Karpas-422 (cell line): Measurements from ENCODE around the gene OR6C76. TPM values are rescaled to one million over a fixed set of nuclear protein-coding genes. Genes with fewer than 3 reads are reported as not detected.

Experiments
- total RNA-seq: library from RNA; depleted of rRNA; stranded (reverse); fragments of >200 nt; shearing (Covaris generic); gene quantifications from 2 replicates; pipeline ENCODE4 v1.2.3, GENCODE V29; 2014; ENCODE audit warnings: low replicate concordance; rRNA removed

The OR6C76 gene
- total RNA-seq, 1 experiment from 2014 or later: not detected

Other genes starting within 250 kb of the OR6C76 start
- gene OR10A7, start 205.2 kb upstream of the OR6C76 start, total RNA-seq: not detected in 2 replicates
- gene OR6C74, start 181.6 kb upstream of the OR6C76 start, total RNA-seq: not detected in 2 replicates
- not detected in 2 replicates for gene OR6C6, start 129.7 kb upstream of the OR6C76 start, total RNA-seq
- not detected in 2 replicates for gene OR6C1, start 111.9 kb upstream of the OR6C76 start, total RNA-seq
- not detected in 2 replicates for gene OR6C3, start 95.5 kb upstream of the OR6C76 start, total RNA-seq
- not detected in 2 replicates for gene OR6C75, start 63.3 kb upstream of the OR6C76 start, total RNA-seq
- not detected in 2 replicates for gene OR6C65, start 25.7 kb upstream of the OR6C76 start, total RNA-seq
- gene OR6C2, start 17.8 kb downstream of the OR6C76 start, total RNA-seq: not detected in 2 replicates
- not detected in 2 replicates for gene OR6C70, start 43.9 kb downstream of the OR6C76 start, total RNA-seq
- gene OR6C68, start 66.1 kb downstream of the OR6C76 start, total RNA-seq: not detected in 2 replicates
- gene OR6C4, start 123.3 kb downstream of the OR6C76 start, total RNA-seq: not detected in 2 replicates
- gene OR2AP1, start 146.2 kb downstream of the OR6C76 start, total RNA-seq: not detected in 2 replicates
- gene OR10P1, start 210.6 kb downstream of the OR6C76 start, total RNA-seq: not detected in 2 replicates